Activated T-helper 17 cell treated with anti-CD3 and anti-CD28 coated beads, Interleukin-2, amount 50 U/mL, for 72 hours (primary cell): ENCODE results near the gene CUL5. TPM values are rescaled to one million over a fixed set of nuclear protein-coding genes. Genes with fewer than 3 reads are reported as not detected.
"Not testable (repeated sequence)": the region's sequence is repeated elsewhere in the genome, so short reads cannot be mapped to it uniquely, and the experiment has no call there.

Experiments
- ATAC-seq: fragments of 150-1000 bp; cut with Tn5 transposase; replicated peaks from 2 replicates; pipeline ENCODE4 v1.10.0; 2021; ENCODE audit warnings: mild to moderate bottlenecking, moderate library complexity
- H3K27ac Mint-ChIP-seq: one replicate; pipeline ENCODE4 v1.8.0; 2022; ENCODE audit warnings: mixed read lengths
- H3K27me3 Mint-ChIP-seq: one replicate; pipeline ENCODE4 v1.8.0; 2022; ENCODE audit warnings: mixed read lengths
- H3K36me3 Mint-ChIP-seq: one replicate; pipeline ENCODE4 v1.8.0; 2022; ENCODE audit warnings: low read depth, mild to moderate bottlenecking, mixed read lengths
- H3K4me1 Mint-ChIP-seq: one replicate; pipeline ENCODE4 v1.8.0; 2022; ENCODE audit warnings: mixed read lengths
- H3K4me3 Mint-ChIP-seq: one replicate; pipeline ENCODE4 v1.8.0; 2022; ENCODE audit warnings: mild to moderate bottlenecking, mixed read lengths
- H3K9me3 Mint-ChIP-seq: one replicate; pipeline ENCODE4 v1.8.0; 2022; ENCODE audit warnings: mixed read lengths
- total RNA-seq, 2 donors: library from RNA; stranded (reverse); gene quantifications; one replicate each; pipeline ENCODE4 v1.2.3, GENCODE V29; 2022

The CUL5 gene
- total RNA-seq, 2 donors from 2014 or later = 32.3 to 34.4 TPM

GRCh38 chr11:108007819-108008218, 879 bp upstream of the CUL5 start:
- Mint-ChIP-seq H3K4me1 (peaks cover 8% of the 10 kb centered on the region), H3K4me3 (no peak overlapping the region), H3K27ac (no peak overlapping the region), H3K36me3 (peaks cover 19% of the 10 kb centered on the region), H3K9me3 (no peaks in the 10 kb centered on the region), H3K27me3 (no peaks in the 10 kb centered on the region)
- no peak for ATAC-seq

- Mint-ChIP-seq H3K4me1 (peaks cover 8% of the 10 kb centered on the region), H3K27ac (peak overlapping the region; percentile 93), H3K27me3 (no peaks in the 10 kb centered on the region), H3K9me3 (no peaks in the 10 kb centered on the region), H3K4me3 (no peak overlapping the region), H3K36me3 (peaks cover 19% of the 10 kb centered on the region)
- peak; percentile 1 for ATAC-seq
Observed at GRCh38 chr11:108009497-108010370, 1.0 kb downstream of the CUL5 start.

DNA sequence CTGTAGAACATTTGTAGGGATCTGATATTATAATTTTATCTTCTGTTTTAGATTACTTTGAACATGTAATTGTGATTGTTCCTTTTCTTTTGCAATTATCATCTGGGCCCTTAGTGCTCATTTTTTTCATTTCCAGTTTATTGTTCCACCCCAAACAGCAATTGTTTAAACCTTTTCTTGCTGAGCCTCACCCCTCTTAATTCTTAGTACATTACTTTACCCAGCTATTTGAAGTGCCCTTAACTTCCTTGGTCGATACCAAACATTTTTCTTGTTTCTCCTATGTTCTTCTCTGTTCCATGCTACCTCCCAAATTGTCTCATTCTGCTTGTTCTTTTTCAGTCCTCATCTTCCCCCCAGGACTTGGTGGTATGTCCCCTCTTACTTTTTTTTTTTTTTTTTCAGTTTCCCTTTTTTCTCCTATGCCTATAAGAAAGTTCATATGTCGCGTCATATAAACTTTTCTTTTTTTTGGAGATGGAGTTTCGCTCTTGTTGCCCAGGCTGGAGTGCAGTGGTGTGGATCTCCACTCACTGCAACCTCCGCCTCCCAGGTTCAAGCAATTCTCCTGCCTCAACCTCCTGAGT, 3.5 kb downstream of the CUL5 start:
- H3K4me3 Mint-ChIP-seq = no peak overlapping the region
- no peaks in the 10 kb centered on the region for H3K9me3 Mint-ChIP-seq
- H3K36me3 Mint-ChIP-seq = peaks cover 41% of the 10 kb centered on the region
- no peak for ATAC-seq
- peaks cover 25% of the 10 kb centered on the region for H3K4me1 Mint-ChIP-seq
- no peaks in the 10 kb centered on the region for H3K27me3 Mint-ChIP-seq
- no peak overlapping the region for H3K27ac Mint-ChIP-seq

DNA sequence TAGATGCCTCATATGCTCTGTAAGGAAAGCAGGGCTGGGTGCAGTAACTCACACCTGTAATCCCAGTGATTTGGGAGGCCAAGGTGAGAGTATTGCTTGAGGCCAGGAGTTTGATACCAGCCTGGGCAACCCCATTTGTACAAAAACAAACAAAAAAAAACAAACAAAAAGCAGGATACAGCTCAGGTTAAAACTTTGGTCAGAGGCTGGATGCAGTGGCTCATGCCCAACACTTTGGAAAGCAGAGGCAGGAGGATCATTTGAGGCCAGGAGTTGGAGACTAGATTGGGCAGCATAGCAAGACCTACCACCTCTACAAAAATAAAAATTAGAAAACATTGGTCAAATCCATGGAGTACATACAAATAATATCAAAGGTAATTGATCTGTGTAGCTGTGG, 7.9 kb downstream of the CUL5 start:
- Mint-ChIP-seq H3K27ac (peak overlapping the region; percentile 60), H3K36me3 (peaks cover 31% of the 10 kb centered on the region), H3K4me3 (no peak overlapping the region), H3K27me3 (no peaks in the 10 kb centered on the region), H3K9me3 (no peaks in the 10 kb centered on the region), H3K4me1 (peaks cover 17% of the 10 kb centered on the region)
- ATAC-seq = no peak

DNA sequence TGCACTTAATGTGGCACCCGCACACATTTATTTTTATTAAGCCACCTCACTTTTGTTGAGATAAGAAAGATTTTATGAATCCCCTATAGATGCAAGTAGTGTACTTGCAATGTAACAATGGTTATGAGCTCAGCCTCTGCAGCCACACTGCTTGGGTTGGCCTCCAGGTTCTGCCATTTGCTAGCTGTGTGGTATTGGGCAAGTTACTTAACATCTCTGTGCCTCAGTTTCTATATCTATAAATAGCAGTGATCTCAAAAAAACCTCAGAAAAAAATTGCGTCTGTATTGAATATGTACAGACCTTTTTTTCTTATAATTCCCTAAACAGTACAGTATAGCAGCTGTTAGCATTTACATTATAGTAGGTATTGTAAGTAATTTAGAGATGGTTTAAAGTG, 10.0 kb downstream of the CUL5 start:
- Mint-ChIP-seq H3K4me1 (peaks cover 17% of the 10 kb centered on the region), H3K27me3 (no peaks in the 10 kb centered on the region)
- ATAC-seq = no peak

DNA sequence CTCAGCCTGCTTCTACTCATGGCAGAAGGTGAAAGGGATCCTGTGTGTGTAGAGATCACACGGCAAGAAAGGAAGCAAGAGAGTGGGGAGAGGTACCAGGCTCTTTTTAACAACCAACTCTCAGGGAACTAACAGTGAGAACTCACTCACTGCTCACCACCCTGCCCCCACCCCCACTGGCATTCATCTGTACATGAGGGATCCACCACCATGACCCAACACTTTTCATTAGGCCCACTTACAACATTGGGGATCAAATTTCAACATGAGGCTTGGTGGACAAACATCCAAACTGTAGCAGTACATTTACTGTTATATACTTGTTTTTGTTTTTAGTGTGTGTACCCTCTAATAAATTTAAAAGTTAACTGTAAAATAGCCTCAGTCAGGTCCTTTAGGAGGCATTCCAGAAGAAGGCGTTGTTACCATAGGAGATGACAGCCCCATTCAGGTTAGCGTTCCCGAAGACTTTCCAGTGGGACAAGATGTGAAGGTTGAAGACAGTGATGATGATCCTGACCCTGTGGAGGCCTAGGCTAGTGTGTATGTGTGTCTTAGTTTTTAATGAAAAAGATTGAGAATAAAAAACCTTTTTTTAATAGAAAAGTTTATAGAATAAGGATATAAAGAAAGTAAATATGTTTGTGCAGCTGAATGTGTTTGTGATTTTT, 11.3 kb downstream of the CUL5 start:
- H3K4me3 Mint-ChIP-seq = no peak overlapping the region
- no peaks in the 10 kb centered on the region for H3K9me3 Mint-ChIP-seq
- peaks cover 35% of the 10 kb centered on the region for H3K36me3 Mint-ChIP-seq
- peaks cover 20% of the 10 kb centered on the region for H3K4me1 Mint-ChIP-seq
- no peaks in the 10 kb centered on the region for H3K27me3 Mint-ChIP-seq
- ATAC-seq = no peak
- no peak overlapping the region for H3K27ac Mint-ChIP-seq

More for the DNA sequence above, 10.0 kb downstream of the CUL5 start:
- no peaks in the 10 kb centered on the region for H3K9me3 Mint-ChIP-seq
- H3K4me3 Mint-ChIP-seq = no peak overlapping the region
- peaks cover 35% of the 10 kb centered on the region for H3K36me3 Mint-ChIP-seq
- H3K27ac Mint-ChIP-seq = no peak overlapping the region

DNA sequence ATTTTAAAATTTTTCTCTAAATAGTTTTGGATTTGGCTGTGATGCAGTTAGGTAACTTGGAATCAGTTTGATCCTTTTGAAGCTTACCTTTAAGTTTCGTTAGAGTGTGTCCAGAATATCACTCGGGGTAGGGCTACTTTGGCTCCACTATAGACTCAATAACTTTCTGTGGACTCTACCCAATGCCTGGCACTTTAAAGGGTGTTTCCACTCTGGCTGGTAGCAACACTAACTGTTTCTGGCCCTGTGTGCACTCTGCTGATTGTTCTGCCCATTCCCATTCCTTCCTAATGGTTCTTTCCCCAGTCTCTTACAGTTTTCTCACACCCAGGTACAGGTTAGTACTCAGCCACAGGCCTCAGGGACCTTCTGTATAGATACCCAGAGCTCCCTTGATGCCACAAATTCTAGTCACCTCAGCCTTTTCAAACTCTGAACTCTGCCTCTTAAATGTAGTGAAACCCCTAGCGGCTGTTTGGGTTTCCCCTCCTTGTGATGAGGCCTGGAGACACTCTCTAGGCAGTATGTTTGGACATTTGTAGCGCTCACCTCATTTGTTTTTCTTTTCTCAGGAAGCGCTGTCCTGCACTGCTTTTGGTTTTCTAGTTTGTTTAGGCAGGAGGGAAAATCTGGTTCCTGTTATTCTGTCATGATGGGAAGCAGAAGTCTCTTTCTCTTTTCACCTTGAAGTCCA, 16.8 kb downstream of the CUL5 start:
- peaks cover 34% of the 10 kb centered on the region for H3K4me1 Mint-ChIP-seq
- H3K27me3 Mint-ChIP-seq = no peaks in the 10 kb centered on the region
- peak; percentile 78 for ATAC-seq
- peak overlapping the region; percentile 29 for H3K27ac Mint-ChIP-seq
- peak overlapping the region; percentile 19 for H3K4me3 Mint-ChIP-seq
- peaks cover 31% of the 10 kb centered on the region for H3K36me3 Mint-ChIP-seq
- H3K9me3 Mint-ChIP-seq = no peaks in the 10 kb centered on the region

GRCh38 chr11:108027057-108027456, 18.4 kb downstream of the CUL5 start:
- peaks cover 40% of the 10 kb centered on the region for H3K36me3 Mint-ChIP-seq
- H3K27ac Mint-ChIP-seq = no peak overlapping the region
- no peak for ATAC-seq
- no peaks in the 10 kb centered on the region for H3K27me3 Mint-ChIP-seq
- H3K4me1 Mint-ChIP-seq = peaks cover 34% of the 10 kb centered on the region
- H3K9me3 Mint-ChIP-seq = no peaks in the 10 kb centered on the region
- H3K4me3 Mint-ChIP-seq = no peak overlapping the region

DNA sequence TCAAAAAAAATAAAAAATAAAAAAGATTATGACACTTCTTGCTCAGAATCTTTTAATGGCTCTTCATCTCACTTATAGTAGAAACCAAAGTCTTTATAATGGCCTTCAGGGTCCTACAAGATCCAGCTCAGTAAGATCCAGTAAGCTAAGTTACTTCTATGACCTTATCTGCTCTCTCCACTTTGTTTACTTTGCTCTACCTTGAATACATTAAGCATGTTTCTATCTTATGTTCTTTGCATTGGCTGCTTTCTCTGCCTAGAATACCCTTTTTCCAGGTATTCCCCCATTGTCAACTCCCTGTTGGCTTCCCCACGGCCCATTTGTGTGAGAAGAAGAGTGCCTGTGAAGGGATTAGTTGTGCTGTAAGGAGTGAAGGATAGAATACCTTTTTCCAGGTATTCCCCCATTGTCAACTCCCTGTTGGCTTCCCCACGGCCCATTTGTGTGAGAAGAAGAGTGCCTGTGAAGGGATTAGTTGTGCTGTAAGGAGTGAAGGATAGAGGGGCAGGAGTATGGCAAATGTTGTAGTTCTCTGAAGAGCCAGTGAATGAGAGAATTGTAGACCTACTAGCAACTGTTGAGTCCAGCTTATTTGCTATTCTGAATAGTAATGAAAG, 20.2 kb downstream of the CUL5 start:
- H3K9me3 Mint-ChIP-seq, H3K4me3 Mint-ChIP-seq, H3K27me3 Mint-ChIP-seq, ATAC-seq: not testable (repeated sequence)
- H3K4me1 Mint-ChIP-seq = peaks cover 44% of the 10 kb centered on the region
- peaks cover 54% of the 10 kb centered on the region for H3K36me3 Mint-ChIP-seq
- peak overlapping the region; percentile 56 for H3K27ac Mint-ChIP-seq

DNA sequence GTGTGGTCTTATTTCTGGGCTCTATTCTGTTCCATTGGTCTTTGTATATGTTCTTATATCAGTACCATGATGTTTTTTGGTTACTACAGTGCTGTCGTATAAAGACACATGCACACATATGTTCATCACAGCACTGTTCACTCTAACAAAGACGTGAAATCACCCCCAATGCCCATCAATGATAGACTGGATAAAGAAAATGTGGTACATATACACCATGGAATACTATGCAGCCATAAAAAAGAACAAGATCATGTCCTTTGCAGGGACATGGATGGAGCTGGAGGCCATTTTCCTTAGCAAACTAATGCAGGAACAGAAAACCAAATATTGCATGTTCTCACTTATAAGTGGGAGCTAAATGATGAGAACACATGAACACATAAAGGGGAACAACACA, 22.9 kb downstream of the CUL5 start:
- H3K4me3 Mint-ChIP-seq, ATAC-seq, H3K27ac Mint-ChIP-seq, H3K9me3 Mint-ChIP-seq, H3K27me3 Mint-ChIP-seq: not testable (repeated sequence)
- Mint-ChIP-seq H3K4me1 (peaks cover 24% of the 10 kb centered on the region), H3K36me3 (peaks cover 72% of the 10 kb centered on the region)

DNA sequence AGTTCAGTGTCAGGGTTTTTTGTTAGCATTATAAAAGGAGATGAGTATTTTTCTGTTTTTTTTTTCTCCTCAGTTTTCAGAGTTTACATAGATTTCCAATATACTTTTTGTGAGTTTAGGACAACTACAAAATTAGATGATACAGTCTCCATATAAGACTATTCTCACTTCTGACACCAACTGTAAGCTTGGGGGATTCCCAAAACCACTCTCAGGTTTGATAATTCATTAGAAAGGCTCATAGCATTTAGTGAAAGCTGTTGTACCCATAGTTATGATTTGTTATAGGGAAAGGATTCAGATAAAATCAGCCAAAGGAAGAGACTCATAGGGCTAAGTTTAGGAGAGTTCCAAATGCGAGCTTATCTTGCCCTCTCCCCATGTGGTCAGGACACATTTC, 24.1 kb downstream of the CUL5 start:
- peaks cover 21% of the 10 kb centered on the region for H3K4me1 Mint-ChIP-seq
- peak; percentile 53 for ATAC-seq
- peak overlapping the region; percentile 54 for H3K27ac Mint-ChIP-seq
- H3K4me3 Mint-ChIP-seq = no peak overlapping the region
- H3K9me3 Mint-ChIP-seq = no peaks in the 10 kb centered on the region
- H3K36me3 Mint-ChIP-seq = peaks cover 83% of the 10 kb centered on the region
- H3K27me3 Mint-ChIP-seq = no peaks in the 10 kb centered on the region

- no peak for ATAC-seq
- Mint-ChIP-seq H3K4me3 (no peak overlapping the region), H3K27ac (peak overlapping the region; percentile 54), H3K4me1 (peaks cover 11% of the 10 kb centered on the region), H3K27me3 (no peaks in the 10 kb centered on the region), H3K36me3 (peaks cover 85% of the 10 kb centered on the region), H3K9me3 (no peaks in the 10 kb centered on the region)
Observed at GRCh38 chr11:108034034-108034433, 25.3 kb downstream of the CUL5 start.

DNA sequence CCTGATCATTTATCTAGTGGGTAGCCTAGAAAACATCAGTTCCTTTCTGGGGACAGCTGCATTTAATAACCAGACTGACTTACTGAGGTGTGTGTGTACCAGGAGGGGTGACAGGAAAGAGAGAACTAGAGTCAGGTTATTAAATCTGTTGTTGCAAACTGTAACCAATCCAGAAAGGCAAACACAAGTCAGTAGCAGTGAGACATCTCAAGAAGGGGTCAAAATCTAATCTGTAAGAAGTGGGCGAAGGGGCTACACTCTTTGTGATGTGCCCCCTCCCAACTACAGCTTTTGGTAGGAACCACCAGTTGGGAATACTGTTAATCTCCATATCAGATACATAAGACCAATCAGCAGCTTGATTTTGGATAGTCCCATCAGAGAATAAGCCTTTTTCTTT, 26.3 kb downstream of the CUL5 start:
- H3K9me3 Mint-ChIP-seq = no peaks in the 10 kb centered on the region
- H3K36me3 Mint-ChIP-seq = peaks cover 92% of the 10 kb centered on the region
- peaks cover 13% of the 10 kb centered on the region for H3K4me1 Mint-ChIP-seq
- no peak overlapping the region for H3K4me3 Mint-ChIP-seq
- ATAC-seq = no peak
- no peaks in the 10 kb centered on the region for H3K27me3 Mint-ChIP-seq
- H3K27ac Mint-ChIP-seq = peak overlapping the region; percentile 54

DNA sequence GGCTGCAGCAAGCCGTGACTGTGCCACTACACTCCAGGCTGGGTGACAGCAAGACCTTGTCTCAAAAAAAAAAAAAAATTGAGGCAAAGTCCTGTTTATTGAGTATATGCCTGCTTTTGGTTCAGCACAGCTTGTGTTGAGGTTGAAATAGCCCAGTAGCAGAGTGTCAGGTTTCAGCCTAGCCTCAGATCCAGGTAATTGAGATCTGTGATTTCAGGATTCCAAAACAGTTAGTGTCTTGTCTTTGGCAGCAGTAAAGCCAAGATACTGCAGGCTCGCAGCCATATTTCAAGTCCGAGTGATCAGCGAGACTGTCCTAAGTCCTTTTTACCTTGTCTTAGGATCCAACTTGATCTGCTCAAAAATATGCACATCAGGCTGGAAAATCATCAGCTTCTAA, 27.0 kb downstream of the CUL5 start:
- H3K9me3 Mint-ChIP-seq = no peaks in the 10 kb centered on the region
- H3K4me1 Mint-ChIP-seq = peaks cover 13% of the 10 kb centered on the region
- no peak for ATAC-seq
- peaks cover 90% of the 10 kb centered on the region for H3K36me3 Mint-ChIP-seq
- no peaks in the 10 kb centered on the region for H3K27me3 Mint-ChIP-seq
- no peak overlapping the region for H3K4me3 Mint-ChIP-seq
- no peak overlapping the region for H3K27ac Mint-ChIP-seq
